GM18951 (cell line): ENCODE data around the gene GIGYF2.

Experiments
- POLR2A ChIP-seq: IDR thresholded peaks from 4 replicates; pipeline ENCODE4 v1.6.1; 2011; ENCODE audit warnings: mild to moderate bottlenecking; ENCODE audit not compliant: insufficient read length, insufficient read depth; ENCODE audit errors: extremely low read depth
- in situ Hi-C: fragments of 300-500 bp; cut with MboI; formaldehyde crosslinking; loops from one replicate; pipeline ENCODE4 v1.12.0; 2022; ENCODE audit warnings: low sequenced_read_pairs, mixed read lengths, inconsistent platforms; ENCODE audit not compliant: unreplicated experiment

GIGYF2 gene

DNA sequence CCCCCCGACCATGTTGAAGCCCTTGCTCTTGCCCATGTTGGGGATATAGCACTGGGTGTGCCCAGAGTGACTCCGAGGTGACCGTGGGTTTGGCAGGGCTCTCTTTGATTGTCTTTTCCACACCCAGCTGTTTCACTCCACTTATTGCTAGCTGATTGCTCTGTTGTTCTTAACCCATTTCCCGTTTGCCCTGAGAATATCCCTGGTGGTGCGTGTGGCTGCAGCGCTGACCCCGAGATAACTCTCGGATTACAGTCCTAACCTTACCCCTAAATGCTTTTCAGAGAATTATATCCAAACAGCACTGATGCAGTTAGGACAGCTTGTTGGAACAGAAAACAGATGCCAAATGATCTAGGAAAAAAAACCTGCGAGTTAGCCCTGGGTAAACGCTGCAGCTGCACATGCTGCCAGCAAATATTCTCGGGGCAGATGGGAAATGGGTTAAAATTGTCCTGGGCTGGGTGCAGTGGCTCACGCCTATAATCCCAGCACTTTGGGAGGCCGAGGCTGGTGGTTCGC lies 138.6 kb downstream of the GIGYF2 start:
- TF ChIP-seq POLR2A = no peak
- in situ Hi-C loops = no loop called here

DNA sequence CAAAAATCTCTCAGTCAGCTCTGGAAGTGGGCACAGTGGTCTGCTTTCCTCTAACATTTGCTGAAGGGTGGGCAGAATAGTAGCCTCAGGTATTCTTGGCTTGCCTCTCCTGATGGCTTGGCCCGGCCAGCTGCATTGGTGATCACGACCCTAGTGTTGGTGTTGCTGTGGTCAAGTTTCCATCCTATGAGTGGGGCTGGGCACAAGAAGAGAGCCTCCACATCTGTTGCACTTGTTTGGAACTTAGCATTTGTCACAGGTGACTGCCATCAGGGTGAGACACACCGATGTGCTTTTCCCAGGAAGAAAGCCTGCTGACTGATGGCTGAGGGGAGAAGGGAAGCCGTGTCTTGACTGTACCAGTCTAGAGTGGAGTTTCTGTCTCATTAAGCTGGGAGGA lies 139.8 kb downstream of the GIGYF2 start:
- in situ Hi-C loops = no loop called here
- no peak for TF ChIP-seq POLR2A

DNA sequence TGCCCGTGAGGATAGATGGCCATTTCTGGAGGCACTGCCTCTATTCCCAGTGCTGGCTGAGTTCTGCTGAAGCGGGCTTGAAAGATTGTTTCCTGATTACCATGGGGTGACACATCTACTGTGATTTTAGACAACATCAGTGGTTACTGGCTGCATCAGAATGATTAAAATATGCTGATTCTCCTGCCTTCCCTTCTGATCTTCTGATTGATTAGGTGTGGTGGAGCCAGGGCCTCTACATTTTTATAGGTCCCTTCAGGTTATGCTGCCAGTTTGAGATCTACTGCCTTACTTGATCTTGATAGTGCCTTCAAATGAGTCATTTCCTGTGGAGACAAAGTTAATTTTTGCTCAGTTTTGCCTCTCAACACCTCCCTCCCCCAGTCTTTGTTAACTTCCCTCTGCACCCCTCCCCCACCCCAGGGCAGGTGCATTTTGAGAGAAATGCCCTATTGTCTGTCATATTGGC lies 141.3 kb downstream of the GIGYF2 start:
- no peak for TF ChIP-seq POLR2A
- in situ Hi-C loops = no loop called here

DNA sequence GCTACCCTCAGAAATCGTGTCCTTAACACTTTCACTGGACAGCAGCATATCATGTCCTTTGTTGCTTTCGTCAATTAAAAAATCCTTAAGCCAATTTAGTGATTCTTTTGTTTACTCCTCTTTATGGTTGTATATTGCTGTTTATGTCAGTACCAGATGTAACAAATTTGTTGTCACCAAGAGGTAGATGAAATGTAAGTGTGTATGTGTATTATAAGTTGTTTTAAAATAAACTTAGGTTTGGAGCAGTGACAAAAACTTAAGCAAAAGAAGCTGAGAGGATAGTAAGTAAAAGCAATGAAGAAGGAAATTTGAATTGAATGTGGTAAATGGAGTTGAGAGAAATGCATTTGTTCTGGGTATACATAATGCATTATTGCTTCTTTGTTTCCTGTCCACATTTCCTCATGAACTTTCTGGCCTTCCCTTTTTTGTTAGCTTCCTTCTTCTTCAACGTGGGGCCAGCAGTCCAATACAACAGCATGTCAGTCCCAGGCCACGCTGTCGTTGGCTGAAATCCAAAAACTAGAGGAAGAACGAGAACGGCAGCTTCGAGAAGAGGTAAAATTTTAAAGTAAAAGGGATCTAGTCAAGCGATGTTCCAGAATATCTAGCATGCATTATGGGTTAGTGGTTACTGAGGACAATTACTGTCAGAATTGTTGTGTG lies 142.4 kb downstream of the GIGYF2 start:
- in situ Hi-C loops = no loop called here

DNA sequence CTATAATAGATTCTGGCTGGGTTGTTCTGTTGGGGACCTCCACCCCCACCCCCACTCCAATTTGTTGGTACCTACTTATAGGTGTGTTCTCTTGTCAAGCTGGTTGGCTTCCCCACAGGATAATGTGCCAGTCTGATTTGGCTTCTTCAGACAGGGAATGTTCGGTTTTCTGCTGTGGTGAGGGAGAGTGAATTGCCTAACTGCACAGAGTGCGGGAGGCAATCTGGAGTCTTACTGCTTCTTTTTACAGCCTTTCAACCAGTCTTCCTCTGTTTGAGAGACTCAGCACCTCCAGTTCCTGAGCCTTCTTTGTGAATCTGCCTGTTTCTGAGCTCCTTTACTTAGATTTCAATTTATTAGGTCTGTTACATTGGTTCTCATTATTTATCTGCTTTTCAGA lies 145.6 kb downstream of the GIGYF2 start:
- no peak for TF ChIP-seq POLR2A
- in situ Hi-C loops = no loop called here

More for the DNA sequence above, 142.4 kb downstream of the GIGYF2 start:
- no peak for TF ChIP-seq POLR2A

DNA sequence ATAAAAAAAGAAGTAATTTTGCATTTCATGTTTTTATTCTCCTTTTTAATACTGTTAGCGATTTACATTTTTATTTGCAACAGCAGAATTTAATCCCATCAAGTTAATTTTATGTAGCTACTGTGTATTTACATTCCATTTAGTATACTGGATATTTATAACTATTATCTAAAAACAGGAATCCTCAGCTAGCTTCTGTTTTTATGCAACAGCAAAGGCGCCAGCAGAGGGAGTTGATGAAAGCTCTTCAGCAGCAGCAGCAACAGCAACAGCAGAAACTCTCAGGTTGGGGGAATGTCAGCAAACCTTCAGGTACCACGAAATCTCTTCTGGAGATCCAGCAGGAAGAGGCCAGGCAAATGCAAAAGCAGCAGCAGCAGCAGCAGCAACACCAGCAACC lies 146.7 kb downstream of the GIGYF2 start:
- in situ Hi-C loops = no loop called here
- TF ChIP-seq POLR2A = no peak

DNA sequence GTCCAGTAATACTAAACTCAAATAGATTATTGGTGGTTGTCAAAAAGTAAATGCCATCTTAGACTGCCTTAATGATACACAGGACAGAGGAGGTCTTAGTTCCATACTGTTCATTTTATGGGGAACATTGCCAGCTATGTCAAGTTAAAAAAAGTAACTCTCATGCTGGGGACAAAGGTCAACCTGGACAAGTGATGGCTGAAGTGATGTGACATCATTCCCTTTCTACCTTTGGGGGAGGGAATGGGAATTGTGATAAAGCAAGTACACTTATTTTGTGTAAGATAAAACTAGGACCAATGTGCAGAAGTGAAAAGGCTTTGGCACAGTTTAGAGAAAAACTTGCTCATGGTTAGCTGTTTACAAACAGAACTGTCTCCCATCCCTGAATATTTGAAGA lies 148.9 kb downstream of the GIGYF2 start:
- TF ChIP-seq POLR2A = no peak
- in situ Hi-C loops = no loop called here

DNA sequence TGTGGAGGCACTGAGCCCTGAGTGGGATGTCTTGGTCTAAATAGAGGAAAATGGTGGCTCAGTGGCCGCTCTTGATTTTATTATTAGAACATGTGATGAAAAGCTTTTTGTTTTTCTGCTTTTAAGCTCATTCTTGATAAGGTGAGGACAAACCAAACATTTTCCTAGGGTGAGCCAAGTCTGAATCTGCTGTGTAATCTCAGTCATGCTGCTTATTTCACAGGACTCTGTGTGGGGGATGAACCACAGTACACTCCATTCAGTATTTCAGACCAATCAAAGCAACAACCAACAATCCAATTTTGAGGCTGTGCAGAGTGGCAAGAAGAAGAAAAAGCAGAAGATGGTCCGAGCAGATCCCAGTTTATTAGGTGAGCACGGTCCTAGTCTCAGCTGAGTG lies 152.9 kb downstream of the GIGYF2 start:
- in situ Hi-C loops = loop anchor here (10.0 kb wide), 1 partner anchor 405 kb away; the partner anchor contains the start of gene ATG16L1

DNA sequence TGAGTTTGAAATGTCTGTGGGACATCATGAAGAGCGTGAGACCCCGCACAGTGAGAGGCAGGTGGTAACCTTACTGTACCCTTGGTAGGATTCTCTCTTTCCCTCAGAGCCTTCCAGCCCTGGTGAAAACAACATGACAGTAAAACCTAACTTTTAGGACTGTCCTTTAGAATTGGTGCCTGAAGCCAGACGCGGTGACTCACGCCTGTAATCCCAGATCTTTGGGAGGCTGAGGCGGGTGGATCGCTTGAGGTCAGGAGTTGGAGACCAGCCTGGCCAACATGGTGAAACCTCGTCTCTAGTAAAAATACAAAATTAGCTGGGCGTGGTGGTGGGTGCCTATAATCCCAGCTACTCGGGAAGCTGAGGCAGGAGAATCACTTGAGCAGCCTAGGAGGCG lies 154.9 kb downstream of the GIGYF2 start:
- in situ Hi-C loops = loop anchor here (10.0 kb wide), 1 partner anchor 403 kb away; the partner anchor contains the start of gene ATG16L1

More for the DNA sequence above, 152.9 kb downstream of the GIGYF2 start:
- no peak for TF ChIP-seq POLR2A

DNA sequence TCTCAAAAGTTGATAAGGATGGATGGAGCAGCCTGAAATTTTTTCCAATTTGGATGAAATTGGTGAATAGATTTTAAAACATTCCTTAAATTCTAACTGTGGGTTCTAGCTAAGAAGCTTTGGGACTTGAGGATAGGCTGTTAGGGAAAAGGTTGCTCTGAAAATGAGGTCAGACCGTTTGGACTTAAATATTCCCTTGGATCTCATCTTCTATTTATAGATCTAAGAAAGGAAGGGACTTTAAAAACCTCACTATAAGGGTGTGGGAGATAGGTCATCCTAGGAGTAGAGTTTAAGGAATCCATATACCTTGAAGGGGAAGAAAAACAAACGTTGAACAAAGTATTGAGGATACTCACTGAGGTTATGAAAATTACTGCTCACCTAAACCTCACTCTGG lies 155.5 kb downstream of the GIGYF2 start:
- TF ChIP-seq POLR2A = no peak
- in situ Hi-C loops = loop anchor here (10.0 kb wide), 1 partner anchor 402 kb away; the partner anchor contains the start of gene ATG16L1

DNA sequence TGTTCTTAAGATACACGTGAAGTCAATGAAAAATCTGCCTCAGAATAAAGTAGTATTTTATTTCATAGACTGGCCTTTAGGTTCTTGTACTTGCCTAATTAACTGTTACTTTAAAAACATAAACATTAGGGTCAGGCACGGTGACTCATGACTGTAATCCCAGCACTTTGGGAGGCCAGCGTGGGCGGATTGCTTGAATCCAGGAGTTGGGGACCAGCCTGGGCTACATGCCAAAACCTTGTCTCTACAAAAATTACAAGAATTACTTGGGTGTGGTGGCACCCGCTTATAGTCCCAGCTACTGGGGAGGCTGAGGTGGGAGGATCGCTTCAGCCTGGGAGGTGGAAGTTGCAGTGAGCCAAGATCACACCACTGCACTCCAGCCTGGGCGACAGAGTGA lies 157.0 kb downstream of the GIGYF2 start:
- in situ Hi-C loops = loop anchor here (10.0 kb wide), 1 partner anchor 401 kb away; the partner anchor contains the start of gene ATG16L1
- no peak for TF ChIP-seq POLR2A

DNA sequence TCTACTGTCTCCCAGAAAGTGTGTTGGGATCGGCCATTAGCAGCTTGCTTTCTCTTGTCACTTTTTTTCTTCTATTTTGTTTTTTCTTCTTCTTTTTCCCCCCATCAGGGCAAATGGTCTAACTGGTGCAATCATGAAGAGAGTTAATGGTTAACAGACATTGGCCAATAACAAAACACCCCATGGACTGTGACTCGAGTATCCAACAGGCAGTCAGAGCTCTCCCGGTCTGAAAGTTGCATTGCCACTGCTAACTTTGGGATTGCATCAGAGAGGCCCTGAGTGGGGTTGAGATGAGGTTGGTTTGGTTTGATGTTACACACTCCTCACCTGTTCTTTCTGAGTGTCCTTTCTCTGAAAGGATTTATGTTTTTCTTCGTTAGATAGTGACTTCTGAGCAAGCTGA lies 160.0 kb downstream of the GIGYF2 start:
- TF ChIP-seq POLR2A = no peak
- in situ Hi-C loops = loop anchor here (10.0 kb wide), 1 partner anchor 398 kb away; the partner anchor contains the start of gene ATG16L1

DNA sequence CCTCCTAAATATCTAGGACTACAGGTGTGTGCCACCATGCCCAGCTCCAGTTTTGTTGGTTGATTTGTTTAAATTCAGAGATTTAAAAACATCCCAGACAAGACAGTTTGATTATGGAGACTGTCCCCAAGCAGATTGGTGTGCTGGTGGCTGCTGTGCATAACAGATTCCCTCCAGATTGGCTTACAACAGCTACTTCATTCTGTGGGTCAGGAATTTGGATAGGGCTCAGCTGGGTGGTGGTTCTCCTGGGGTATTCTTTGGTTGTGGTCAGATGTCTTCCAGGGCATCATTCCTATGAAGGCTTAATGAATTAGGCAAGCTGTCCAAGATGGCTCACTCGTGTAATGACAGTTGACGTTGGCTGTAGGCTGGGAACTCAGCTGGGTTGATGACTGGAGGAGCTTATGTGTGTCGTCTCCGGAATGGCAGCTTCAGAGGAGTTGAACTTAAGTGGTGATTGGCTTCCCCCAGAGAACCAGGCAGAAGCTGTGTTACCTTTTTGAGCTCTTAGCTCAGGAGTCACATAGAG lies 162.3 kb downstream of the GIGYF2 start:
- TF ChIP-seq POLR2A = no peak
- in situ Hi-C loops = loop anchor here (10.0 kb wide), 1 partner anchor 395 kb away; the partner anchor contains the start of gene ATG16L1
